Central memory CD8-positive, alpha-beta T cell (primary cell): ENCODE measurements around the gene PDE3B.

Experiments used
- ATAC-seq: fragments of 150-1000 bp; cut with Tn5 transposase; replicated peaks from 2 replicates; pipeline ENCODE4 v1.10.0; 2022; ENCODE audit warnings: mild to moderate bottlenecking, moderate FRiP score, moderate number of reproducible peaks; ENCODE audit not compliant: poor library complexity, severe bottlenecking; ENCODE audit errors: extremely low read depth
- DNase-seq, 2 donors: peaks; one replicate each; pipeline ENCODE4 v3.0.0; 2021; ENCODE audit warnings: low spot score in 2 of 2
- H3K27ac Mint-ChIP-seq: one replicate; pipeline ENCODE4 v1.8.0; 2022; ENCODE audit warnings: low read depth, mild to moderate bottlenecking, moderate library complexity, mixed read lengths
- H3K27me3 Mint-ChIP-seq: one replicate; pipeline ENCODE4 v1.8.0; 2022; ENCODE audit warnings: mixed read lengths
- H3K36me3 Mint-ChIP-seq: one replicate; pipeline ENCODE4 v1.8.0; 2022; ENCODE audit warnings: mild to moderate bottlenecking, moderate library complexity, mixed read lengths; ENCODE audit not compliant: insufficient read depth
- H3K4me1 Mint-ChIP-seq: one replicate; pipeline ENCODE4 v1.8.0; 2022; ENCODE audit warnings: mixed read lengths
- H3K4me3 Mint-ChIP-seq: one replicate; pipeline ENCODE4 v1.8.0; 2022; ENCODE audit warnings: mild to moderate bottlenecking, moderate library complexity, mixed read lengths
- H3K9me3 Mint-ChIP-seq: one replicate; pipeline ENCODE4 v1.8.0; 2022; ENCODE audit warnings: mixed read lengths

PDE3B gene

DNA sequence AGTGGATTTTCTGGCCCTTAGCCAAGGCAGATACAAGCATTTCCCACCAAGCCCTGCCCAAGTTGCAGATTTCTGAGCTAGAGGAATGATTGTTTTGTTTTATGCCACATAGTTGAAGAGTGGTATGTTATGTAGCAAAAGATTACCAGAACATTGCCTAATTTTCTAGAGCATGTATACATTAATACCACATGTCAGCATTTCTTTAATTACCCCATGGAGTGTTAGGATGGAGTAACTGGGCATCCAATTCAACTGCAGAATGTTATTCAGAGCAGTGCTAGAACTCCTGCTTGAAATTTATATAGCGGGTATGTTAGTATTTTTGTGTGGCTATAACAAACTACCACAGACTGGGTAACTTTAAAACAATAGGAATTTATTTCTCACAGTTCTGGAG is 272.8 kb downstream of the PDE3B start:
- Mint-ChIP-seq H3K9me3 (no peaks in the 10 kb centered on the region), H3K36me3 (peaks cover 2% of the 10 kb centered on the region), H3K27me3 (peaks cover 7% of the 10 kb centered on the region), H3K27ac (no peak overlapping the region), H3K4me1 (no peaks in the 10 kb centered on the region), H3K4me3 (no peak overlapping the region)
- no peak for DNase-seq
- no peak for ATAC-seq
